DND-41 (cell line): Measurements from ENCODE around the gene FAM209A.

Source experiments
- CTCF ChIP-seq: IDR thresholded peaks from 2 replicates; pipeline ENCODE4 v1.5.1; 2012; ENCODE audit warnings: borderline replicate concordance, low read length, moderate library complexity, mild to moderate bottlenecking; ENCODE audit not compliant: poor library complexity, severe bottlenecking; ENCODE audit errors: extremely low read depth
- EZH2 ChIP-seq: IDR thresholded peaks from 3 replicates; pipeline ENCODE4 v1.6.1; 2012; ENCODE audit warnings: borderline replicate concordance, low read depth, mild to moderate bottlenecking, moderate library complexity, low read length, inconsistent platforms; ENCODE audit not compliant: severe bottlenecking

DNA sequence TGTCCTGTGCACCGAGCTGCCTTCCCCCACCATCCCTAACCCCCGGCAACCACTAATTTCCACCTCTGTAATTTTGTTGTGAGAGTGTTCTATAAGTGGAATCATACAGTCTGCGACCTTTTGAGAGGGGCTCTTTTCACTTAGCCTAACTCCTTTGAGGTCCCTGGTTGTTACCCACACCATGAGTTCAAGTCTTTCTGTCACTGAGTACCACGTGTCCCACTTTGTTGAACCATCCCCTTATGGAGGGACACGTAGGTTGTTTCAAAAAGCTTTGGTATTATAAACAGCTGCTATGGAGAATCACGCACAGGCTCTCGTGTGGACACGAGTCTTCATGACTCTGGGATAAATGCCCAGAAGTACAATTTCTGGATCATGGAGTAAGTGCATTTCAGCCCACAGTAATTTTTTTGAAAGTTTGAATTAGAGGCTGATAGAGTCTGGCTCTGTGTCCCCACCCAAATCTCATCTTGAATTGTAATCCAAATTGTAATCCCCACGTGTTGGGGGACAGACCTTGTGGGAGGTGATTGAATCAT is 18.0 kb downstream of the FAM209A start:
- TF ChIP-seq CTCF, result no peak
- no peak for TF ChIP-seq EZH2
